ENCODE data around the gene HIVEP3.

- no peak for TF ChIP-seq TAF1 (IDR thresholded peaks at IDR 0.05; ENCODE audit: low read depth, low read length)
- TF ChIP-seq POLR2A (IDR thresholded peaks at IDR 0.05; ENCODE audit: low read depth, low read length) = no peak
- no peak for TF ChIP-seq SPI1 (IDR thresholded peaks at IDR 0.05; ENCODE audit: low read depth, low read length)
These were observed 304.8 kb downstream of the HIVEP3 start for GRCh38 chr1:41613689-41614574.

Data from GM12891 (cell line).